Measurements from ENCODE around the gene CYP1A2. TPM values are rescaled to one million over a fixed set of nuclear protein-coding genes. Genes with fewer than 3 reads are reported as not detected.

CYP1A2 gene
- polyA plus RNA-seq, 2 donors, result 0.06 TPM; not detected in 1

DNA sequence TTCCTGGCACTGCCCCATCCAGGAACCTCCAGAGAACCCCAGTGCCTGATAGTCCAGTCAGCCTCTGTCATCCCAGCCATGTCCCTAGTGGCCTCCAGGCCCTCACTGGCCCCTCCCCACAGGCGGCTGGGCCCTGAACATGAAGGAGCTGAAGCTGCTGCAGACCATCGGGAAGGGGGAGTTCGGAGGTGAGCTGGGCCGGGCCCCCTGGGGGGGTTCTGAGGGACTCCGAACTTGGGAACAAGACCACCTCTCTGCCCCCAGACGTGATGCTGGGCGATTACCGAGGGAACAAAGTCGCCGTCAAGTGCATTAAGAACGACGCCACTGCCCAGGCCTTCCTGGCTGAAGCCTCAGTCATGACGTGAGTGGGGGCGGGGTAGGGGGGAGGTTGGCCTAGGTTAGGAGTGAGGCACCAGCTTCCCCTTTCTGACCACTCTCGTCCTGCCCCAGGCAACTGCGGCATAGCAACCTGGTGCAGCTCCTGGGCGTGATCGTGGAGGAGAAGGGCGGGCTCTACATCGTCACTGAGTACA lies 52.0 kb downstream of the CYP1A2 start:
- peaks cover 3 to 26% of the 10 kb centered on the region in 2 donors for H3K4me1 ChIP-seq (ENCODE audit: control insufficient read depth in 2 of 2, insufficient read depth in 2 of 2, low read length in 1 of 2)
- WGBS, 2 donors, result 79 to 86% methylated on average over 19 to 20 of the region's 20 CpGs
- peaks cover 14 to 53% of the 10 kb centered on the region in 2 donors for H3K36me3 ChIP-seq (ENCODE audit: control insufficient read depth in 2 of 2, insufficient read depth in 2 of 2, low read length in 1 of 2)
- no peak overlapping the region for H3K4me3 ChIP-seq (ENCODE audit: low read depth in 1 of 2, low read length in 2 of 2)
- no peaks in the 10 kb centered on the region for H3K9me3 ChIP-seq (ENCODE audit: control insufficient read depth in 2 of 2, insufficient read depth in 1 of 2, low read depth in 1 of 2, low read length in 1 of 2)
- H3K27me3 ChIP-seq (ENCODE audit: control insufficient read depth in 1 of 2, insufficient read depth in 2 of 2, low read length in 2 of 2), result no peaks in the 10 kb centered on the region
- H3K27ac ChIP-seq (ENCODE audit: low read depth in 2 of 2, low read length in 1 of 2), result peak overlapping the region; percentile 13 to 42

DNA sequence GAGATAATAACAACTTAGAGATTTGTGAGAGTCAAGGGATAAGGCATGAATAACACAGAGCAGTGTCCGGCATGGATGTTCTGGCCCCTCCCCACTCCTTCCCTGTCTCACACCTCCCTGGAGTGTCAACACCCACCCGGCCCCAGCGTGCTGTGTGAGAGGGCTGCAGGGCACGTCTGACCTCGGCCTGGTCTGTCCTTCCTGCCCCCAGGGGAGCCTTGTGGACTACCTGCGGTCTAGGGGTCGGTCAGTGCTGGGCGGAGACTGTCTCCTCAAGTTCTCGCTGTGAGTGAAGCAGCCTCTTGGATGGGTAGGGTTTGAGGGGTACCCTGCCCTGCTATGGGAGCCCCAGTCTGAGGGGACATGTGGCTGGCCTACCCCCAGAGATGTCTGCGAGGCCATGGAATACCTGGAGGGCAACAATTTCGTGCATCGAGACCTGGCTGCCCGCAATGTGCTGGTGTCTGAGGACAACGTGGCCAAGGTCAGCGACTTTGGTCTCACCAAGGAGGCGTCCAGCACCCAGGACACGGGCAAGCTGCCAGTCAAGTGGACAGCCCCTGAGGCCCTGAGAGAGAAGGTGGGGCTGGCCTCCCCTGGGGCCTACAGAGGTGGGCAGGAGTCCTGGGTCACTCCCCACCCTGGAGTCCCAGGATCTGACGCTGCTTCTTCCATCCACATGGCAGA lies 52.8 kb downstream of the CYP1A2 start:
- WGBS, 2 donors, result 85 to 86% methylated on average over 18 of the region's 18 CpGs
- peak overlapping the region in 1 of 2 donors; percentile 27 for H3K27ac ChIP-seq (ENCODE audit: low read depth in 2 of 2, low read length in 1 of 2)
- H3K27me3 ChIP-seq (ENCODE audit: control insufficient read depth in 1 of 2, insufficient read depth in 2 of 2, low read length in 2 of 2), result no peaks in the 10 kb centered on the region
- H3K36me3 ChIP-seq (ENCODE audit: control insufficient read depth in 2 of 2, insufficient read depth in 2 of 2, low read length in 1 of 2), result peaks cover 14 to 53% of the 10 kb centered on the region in 2 donors
- no peak overlapping the region for H3K4me3 ChIP-seq (ENCODE audit: low read depth in 1 of 2, low read length in 2 of 2)
- H3K9me3 ChIP-seq (ENCODE audit: control insufficient read depth in 2 of 2, insufficient read depth in 1 of 2, low read depth in 1 of 2, low read length in 1 of 2), result no peaks in the 10 kb centered on the region
- H3K4me1 ChIP-seq (ENCODE audit: control insufficient read depth in 2 of 2, insufficient read depth in 2 of 2, low read length in 1 of 2), result peaks cover 3 to 26% of the 10 kb centered on the region in 2 donors

DNA sequence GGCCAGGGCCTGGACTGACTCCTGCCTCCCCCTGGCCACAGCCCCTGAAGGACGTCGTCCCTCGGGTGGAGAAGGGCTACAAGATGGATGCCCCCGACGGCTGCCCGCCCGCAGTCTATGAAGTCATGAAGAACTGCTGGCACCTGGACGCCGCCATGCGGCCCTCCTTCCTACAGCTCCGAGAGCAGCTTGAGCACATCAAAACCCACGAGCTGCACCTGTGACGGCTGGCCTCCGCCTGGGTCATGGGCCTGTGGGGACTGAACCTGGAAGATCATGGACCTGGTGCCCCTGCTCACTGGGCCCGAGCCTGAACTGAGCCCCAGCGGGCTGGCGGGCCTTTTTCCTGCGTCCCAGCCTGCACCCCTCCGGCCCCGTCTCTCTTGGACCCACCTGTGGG lies 53.6 kb downstream of the CYP1A2 start:
- Histone ChIP-seq H3K4me1 (ENCODE audit: control insufficient read depth in 2 of 2, insufficient read depth in 2 of 2, low read length in 1 of 2) (peaks cover 3 to 26% of the 10 kb centered on the region in 2 donors), H3K36me3 (ENCODE audit: control insufficient read depth in 2 of 2, insufficient read depth in 2 of 2, low read length in 1 of 2) (peaks cover 14 to 53% of the 10 kb centered on the region in 2 donors), H3K9me3 (ENCODE audit: control insufficient read depth in 2 of 2, insufficient read depth in 1 of 2, low read depth in 1 of 2, low read length in 1 of 2) (no peaks in the 10 kb centered on the region), H3K27me3 (ENCODE audit: control insufficient read depth in 1 of 2, insufficient read depth in 2 of 2, low read length in 2 of 2) (no peaks in the 10 kb centered on the region), H3K27ac (ENCODE audit: low read depth in 2 of 2, low read length in 1 of 2) (no peak overlapping the region), H3K4me3 (ENCODE audit: low read depth in 1 of 2, low read length in 2 of 2) (no peak overlapping the region)
- 91 to 92% methylated on average over 20 of the region's 20 CpGs for WGBS, 2 donors

DNA sequence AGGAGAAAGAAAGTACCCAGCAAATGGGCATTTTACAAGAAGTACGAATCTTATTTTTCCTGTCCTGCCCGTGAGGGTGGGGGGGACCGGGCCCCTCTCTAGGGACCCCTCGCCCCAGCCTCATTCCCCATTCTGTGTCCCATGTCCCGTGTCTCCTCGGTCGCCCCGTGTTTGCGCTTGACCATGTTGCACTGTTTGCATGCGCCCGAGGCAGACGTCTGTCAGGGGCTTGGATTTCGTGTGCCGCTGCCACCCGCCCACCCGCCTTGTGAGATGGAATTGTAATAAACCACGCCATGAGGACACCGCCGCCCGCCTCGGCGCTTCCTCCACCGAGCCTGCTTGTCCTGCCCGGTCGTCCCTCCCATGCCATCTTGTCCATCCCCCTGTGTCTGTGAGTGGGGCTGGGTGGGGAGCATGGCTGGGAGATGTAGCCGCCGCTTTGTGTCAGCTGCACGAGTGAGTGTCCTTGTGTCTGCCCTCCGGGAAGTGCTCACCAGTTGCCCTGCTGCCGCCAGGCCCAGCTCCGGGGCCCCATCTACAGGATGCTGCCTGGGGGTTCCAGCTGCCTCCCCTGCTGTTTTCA lies 54.3 kb downstream of the CYP1A2 start:
- H3K4me3 ChIP-seq (ENCODE audit: low read depth in 1 of 2, low read length in 2 of 2), result no peak overlapping the region
- 88 to 91% methylated on average over 31 of the region's 31 CpGs for WGBS, 2 donors
- peaks cover 4 to 26% of the 10 kb centered on the region in 2 donors for H3K4me1 ChIP-seq (ENCODE audit: control insufficient read depth in 2 of 2, insufficient read depth in 2 of 2, low read length in 1 of 2)
- no peaks in the 10 kb centered on the region for H3K27me3 ChIP-seq (ENCODE audit: control insufficient read depth in 1 of 2, insufficient read depth in 2 of 2, low read length in 2 of 2)
- no peak overlapping the region for H3K27ac ChIP-seq (ENCODE audit: low read depth in 2 of 2, low read length in 1 of 2)
- H3K36me3 ChIP-seq (ENCODE audit: control insufficient read depth in 2 of 2, insufficient read depth in 2 of 2, low read length in 1 of 2), result peaks cover 14 to 50% of the 10 kb centered on the region in 2 donors
- H3K9me3 ChIP-seq (ENCODE audit: control insufficient read depth in 2 of 2, insufficient read depth in 1 of 2, low read depth in 1 of 2, low read length in 1 of 2), result no peaks in the 10 kb centered on the region

DNA sequence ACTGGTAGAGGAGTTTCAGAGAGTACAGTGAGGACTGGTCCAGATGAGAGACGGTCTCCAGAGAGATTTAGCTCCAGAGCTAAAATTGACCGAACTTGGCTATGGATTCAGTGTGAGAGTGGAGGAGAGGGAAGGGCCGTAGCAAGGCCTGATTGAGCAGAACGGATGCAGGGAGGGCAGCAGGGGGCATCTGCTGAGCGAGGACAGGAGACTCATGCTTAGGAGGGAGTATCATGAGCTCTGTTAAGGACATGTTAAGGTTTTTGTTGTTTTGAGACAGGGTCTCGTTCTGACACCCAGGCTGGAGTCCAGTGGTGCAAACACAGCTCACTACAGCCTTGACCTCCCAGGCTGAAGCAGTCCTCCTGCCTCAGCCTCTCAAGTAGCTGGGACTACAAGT lies 56.3 kb downstream of the CYP1A2 start:
- Histone ChIP-seq H3K9me3 (ENCODE audit: control insufficient read depth in 2 of 2, insufficient read depth in 1 of 2, low read depth in 1 of 2, low read length in 1 of 2) (no peaks in the 10 kb centered on the region), H3K4me3 (ENCODE audit: low read depth in 1 of 2, low read length in 2 of 2) (no peak overlapping the region), H3K27me3 (ENCODE audit: control insufficient read depth in 1 of 2, insufficient read depth in 2 of 2, low read length in 2 of 2) (no peaks in the 10 kb centered on the region), H3K27ac (ENCODE audit: low read depth in 2 of 2, low read length in 1 of 2) (no peak overlapping the region), H3K36me3 (ENCODE audit: control insufficient read depth in 2 of 2, insufficient read depth in 2 of 2, low read length in 1 of 2) (peaks cover 7 to 32% of the 10 kb centered on the region in 2 donors), H3K4me1 (ENCODE audit: control insufficient read depth in 2 of 2, insufficient read depth in 2 of 2, low read length in 1 of 2) (peaks cover 4 to 13% of the 10 kb centered on the region in 2 donors)
- WGBS, 2 donors, result 73 to 76% methylated on average over 6 of the region's 6 CpGs

Other genes starting within 250 kb of the CYP1A2 start
- 1 to 10 TPM; 2.6 to 5.0 TPM for gene ARID3B, start 207.6 kb upstream of the CYP1A2 start, polyA plus RNA-seq
- gene CLK3, start 133.0 kb upstream of the CYP1A2 start, polyA plus RNA-seq, result 10 to 100 TPM; 50.7 to 78.7 TPM
- gene EDC3, start 52.8 kb upstream of the CYP1A2 start, polyA plus RNA-seq, result 10 to 100 TPM; 12.2 to 14.5 TPM
- gene CYP1A1, start 23.3 kb upstream of the CYP1A2 start, polyA plus RNA-seq, result 1 to 10 TPM in 1 of 2 donors, under 1 TPM in 1; 0.08 to 1.9 TPM
- 10 to 100 TPM; 79.2 to 96.8 TPM for gene CSK, start 33.2 kb downstream of the CYP1A2 start, polyA plus RNA-seq
- gene LMAN1L, start 64.0 kb downstream of the CYP1A2 start, polyA plus RNA-seq, result under 1 TPM; 0.27 to 0.61 TPM
- gene CPLX3, start 77.8 kb downstream of the CYP1A2 start, polyA plus RNA-seq, result 1 to 10 TPM in 1 of 2 donors, under 1 TPM in 1; 0.48 to 1.2 TPM
- gene ULK3, start 94.3 kb downstream of the CYP1A2 start, polyA plus RNA-seq, result 100 to 1,000 TPM in 1 of 2 donors, 10 to 100 TPM in 1; 68.8 to 143 TPM
- 10 to 100 TPM; 58.9 to 62.3 TPM for gene SCAMP2, start 124.5 kb downstream of the CYP1A2 start, polyA plus RNA-seq
- gene MPI, start 141.2 kb downstream of the CYP1A2 start, polyA plus RNA-seq, result 10 to 100 TPM; 26.5 to 27.4 TPM
- gene FAM219B, start 158.0 kb downstream of the CYP1A2 start, polyA plus RNA-seq, result 10 to 100 TPM; 46.4 to 53.0 TPM
- 100 to 1,000 TPM; 196 to 331 TPM for gene COX5A, start 189.2 kb downstream of the CYP1A2 start, polyA plus RNA-seq
- gene RPP25, start 207.9 kb downstream of the CYP1A2 start, polyA plus RNA-seq, result 1 to 10 TPM; 2.8 to 7.4 TPM
- under 1 TPM; 0.24 to 0.41 TPM for gene SCAMP5, start 246.7 kb downstream of the CYP1A2 start, polyA plus RNA-seq